PFSK-1 (cell line): ENCODE results near the gene EPM2AIP1.

Experiments used
- FOXP2 ChIP-seq: optimal IDR thresholded peaks from 2 replicates; pipeline ENCODE3; 2011; ENCODE audit warnings: borderline replicate concordance, control low read depth, inconsistent platforms; ENCODE audit not compliant: insufficient read depth; ENCODE audit errors: extremely low read length, extremely low read depth
- POLR2AphosphoS5 ChIP-seq: IDR thresholded peaks from 2 replicates; pipeline ENCODE4 v1.6.1; 2012; ENCODE audit warnings: low read depth, mild to moderate bottlenecking, control low read depth, low read length, moderate library complexity
- SIN3A ChIP-seq: IDR thresholded peaks from 2 replicates; pipeline ENCODE4 v1.6.1; 2012; ENCODE audit warnings: mild to moderate bottlenecking, low read length, moderate library complexity, borderline replicate concordance; ENCODE audit not compliant: insufficient read depth
- TAF1 ChIP-seq: IDR thresholded peaks from 2 replicates; pipeline ENCODE4 v1.6.1; 2012; ENCODE audit warnings: low read length, control low read depth, borderline replicate concordance; ENCODE audit not compliant: insufficient read depth
- TF ChIP-seq, protein P1 (sequence below), 2 experiments: IDR thresholded peaks; 2 replicates each; pipeline versions ENCODE4 v1.6.1 to v1.8.0; 2011 to 2012; ENCODE audit warnings: low read depth in 2 of 2, low read length in 2 of 2, control low read depth in 1 of 2, inconsistent platforms in 1 of 2, mild to moderate bottlenecking in 1 of 2, moderate library complexity in 1 of 2; ENCODE audit not compliant: insufficient read depth in 1 of 2

EPM2AIP1 gene

DNA sequence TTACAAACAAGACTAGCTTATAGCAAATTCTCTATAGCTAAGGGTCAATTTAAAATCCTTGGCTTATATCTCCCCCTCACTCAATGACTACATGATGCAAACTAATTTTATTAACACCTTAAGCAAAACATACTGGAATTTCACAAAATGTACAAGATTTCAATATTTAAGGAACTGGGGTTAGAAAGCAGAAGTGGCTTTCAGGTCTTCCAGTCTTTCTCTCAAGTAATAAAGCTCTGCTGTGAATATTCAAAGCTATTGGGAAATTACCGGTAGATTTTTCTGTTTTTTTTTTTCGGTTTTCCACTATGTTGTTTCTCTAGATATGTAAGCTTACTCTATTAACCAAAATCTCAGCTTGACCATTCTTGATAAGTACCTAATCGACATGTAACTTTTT lies 3.9 kb downstream of the EPM2AIP1 start:
- TF ChIP-seq TAF1 (no peak), SIN3A (no peak), FOXP2 (no peak), POLR2AphosphoS5 (no peak)
- TF ChIP-seq, protein P1, sequence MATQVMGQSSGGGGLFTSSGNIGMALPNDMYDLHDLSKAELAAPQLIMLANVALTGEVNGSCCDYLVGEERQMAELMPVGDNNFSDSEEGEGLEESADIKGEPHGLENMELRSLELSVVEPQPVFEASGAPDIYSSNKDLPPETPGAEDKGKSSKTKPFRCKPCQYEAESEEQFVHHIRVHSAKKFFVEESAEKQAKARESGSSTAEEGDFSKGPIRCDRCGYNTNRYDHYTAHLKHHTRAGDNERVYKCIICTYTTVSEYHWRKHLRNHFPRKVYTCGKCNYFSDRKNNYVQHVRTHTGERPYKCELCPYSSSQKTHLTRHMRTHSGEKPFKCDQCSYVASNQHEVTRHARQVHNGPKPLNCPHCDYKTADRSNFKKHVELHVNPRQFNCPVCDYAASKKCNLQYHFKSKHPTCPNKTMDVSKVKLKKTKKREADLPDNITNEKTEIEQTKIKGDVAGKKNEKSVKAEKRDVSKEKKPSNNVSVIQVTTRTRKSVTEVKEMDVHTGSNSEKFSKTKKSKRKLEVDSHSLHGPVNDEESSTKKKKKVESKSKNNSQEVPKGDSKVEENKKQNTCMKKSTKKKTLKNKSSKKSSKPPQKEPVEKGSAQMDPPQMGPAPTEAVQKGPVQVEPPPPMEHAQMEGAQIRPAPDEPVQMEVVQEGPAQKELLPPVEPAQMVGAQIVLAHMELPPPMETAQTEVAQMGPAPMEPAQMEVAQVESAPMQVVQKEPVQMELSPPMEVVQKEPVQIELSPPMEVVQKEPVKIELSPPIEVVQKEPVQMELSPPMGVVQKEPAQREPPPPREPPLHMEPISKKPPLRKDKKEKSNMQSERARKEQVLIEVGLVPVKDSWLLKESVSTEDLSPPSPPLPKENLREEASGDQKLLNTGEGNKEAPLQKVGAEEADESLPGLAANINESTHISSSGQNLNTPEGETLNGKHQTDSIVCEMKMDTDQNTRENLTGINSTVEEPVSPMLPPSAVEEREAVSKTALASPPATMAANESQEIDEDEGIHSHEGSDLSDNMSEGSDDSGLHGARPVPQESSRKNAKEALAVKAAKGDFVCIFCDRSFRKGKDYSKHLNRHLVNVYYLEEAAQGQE (IDR thresholded peaks at IDR 0.05; ENCODE audit: insufficient read depth in 1 of 2, low read depth in 2 of 2, low read length in 2 of 2) = no peak

GRCh38 chr3:36988356-36988755 lies 4.6 kb downstream of the EPM2AIP1 start:
- TF ChIP-seq POLR2AphosphoS5 = no peak
- TF ChIP-seq, protein P1 (IDR thresholded peaks at IDR 0.05; ENCODE audit: insufficient read depth in 1 of 2, low read depth in 2 of 2, low read length in 2 of 2) = no peak
- no peak for TF ChIP-seq TAF1
- TF ChIP-seq FOXP2 = no peak
- no peak for TF ChIP-seq SIN3A

- TF ChIP-seq POLR2AphosphoS5 (no peak), TAF1 (no peak), FOXP2 (no peak)
These were observed 11.9 kb downstream of the EPM2AIP1 start for GRCh38 chr3:36981006-36981405.

GRCh38 chr3:36973139-36973538 lies 19.8 kb downstream of the EPM2AIP1 start:
- TF ChIP-seq TAF1 = no peak
- TF ChIP-seq, protein P1 (IDR thresholded peaks at IDR 0.05; ENCODE audit: insufficient read depth in 1 of 2, low read depth in 2 of 2, low read length in 2 of 2) = no peak
- no peak for TF ChIP-seq POLR2AphosphoS5
- TF ChIP-seq SIN3A = no peak
- TF ChIP-seq FOXP2 = no peak

DNA sequence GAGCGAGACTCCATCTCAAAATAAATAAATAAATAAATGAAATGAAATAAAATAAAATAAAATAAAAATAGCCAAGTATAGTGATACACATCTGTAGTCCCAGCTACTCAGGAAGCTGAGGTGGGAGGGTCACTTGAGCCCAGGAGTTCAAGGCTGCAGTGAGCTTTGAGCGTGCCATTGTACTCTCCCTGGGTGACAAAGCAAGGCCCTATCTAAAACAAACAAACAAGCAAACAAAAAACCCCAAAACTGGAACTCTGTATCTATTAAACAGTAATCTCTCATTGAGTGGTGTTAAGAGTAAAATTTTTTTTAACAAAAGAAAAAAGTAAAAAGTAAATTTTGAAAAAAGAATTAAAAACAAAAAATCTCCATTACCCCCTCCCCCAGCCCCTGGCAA lies 20.8 kb downstream of the EPM2AIP1 start:
- TF ChIP-seq, protein P1 (IDR thresholded peaks at IDR 0.05; ENCODE audit: insufficient read depth in 1 of 2, low read depth in 2 of 2, low read length in 2 of 2) = no peak
- TF ChIP-seq SIN3A (no peak), FOXP2 (no peak), TAF1 (no peak), POLR2AphosphoS5 (no peak)
